Ishikawa (cell line): ENCODE data around the gene LRRFIP2.

Source experiments
- CEBPB ChIP-seq: IDR thresholded peaks from 2 replicates; pipeline ENCODE4 v1.6.1; 2012
- CREB1 ChIP-seq: IDR thresholded peaks from 2 replicates; pipeline ENCODE4 v1.6.1; 2012; ENCODE audit warnings: low read depth
- EGR1 ChIP-seq: IDR thresholded peaks from 2 replicates; pipeline ENCODE4 v1.6.1; 2012
- EP300 ChIP-seq: IDR thresholded peaks from 2 replicates; pipeline ENCODE4 v1.6.1; 2012; ENCODE audit warnings: borderline replicate concordance
- FOXM1 ChIP-seq: IDR thresholded peaks from 2 replicates; pipeline ENCODE4 v1.6.1; 2012; ENCODE audit warnings: low read depth, borderline replicate concordance
- NFIC ChIP-seq: IDR thresholded peaks from 2 replicates; pipeline ENCODE4 v1.6.1; 2012
- RAD21 ChIP-seq: IDR thresholded peaks from 2 replicates; pipeline ENCODE4 v1.6.1; 2012; ENCODE audit warnings: low read depth
- TAF1 ChIP-seq: IDR thresholded peaks from 2 replicates; pipeline ENCODE4 v1.6.1; 2012; ENCODE audit warnings: low read depth, mild to moderate bottlenecking
- TCF12 ChIP-seq: IDR thresholded peaks from 2 replicates; pipeline ENCODE4 v1.6.1; 2012; ENCODE audit warnings: low read depth
- TEAD4 ChIP-seq: IDR thresholded peaks from 2 replicates; pipeline ENCODE4 v1.6.1; 2012
- YY1 ChIP-seq: IDR thresholded peaks from 2 replicates; pipeline ENCODE4 v1.6.1; 2012; ENCODE audit warnings: low read depth
- ZBTB7A ChIP-seq: IDR thresholded peaks from 2 replicates; pipeline ENCODE4 v1.6.1; 2012; ENCODE audit warnings: low read depth
- TF ChIP-seq, protein P1 (sequence below): IDR thresholded peaks from 2 replicates; pipeline ENCODE4 v1.6.1; 2012
- TF ChIP-seq, protein P2 (sequence below): IDR thresholded peaks from 2 replicates; pipeline ENCODE4 v1.6.1; 2012
- TF ChIP-seq, protein P3 (sequence below): IDR thresholded peaks from 2 replicates; pipeline ENCODE4 v1.6.1; 2012; ENCODE audit warnings: low read depth, mild to moderate bottlenecking

LRRFIP2 gene

DNA sequence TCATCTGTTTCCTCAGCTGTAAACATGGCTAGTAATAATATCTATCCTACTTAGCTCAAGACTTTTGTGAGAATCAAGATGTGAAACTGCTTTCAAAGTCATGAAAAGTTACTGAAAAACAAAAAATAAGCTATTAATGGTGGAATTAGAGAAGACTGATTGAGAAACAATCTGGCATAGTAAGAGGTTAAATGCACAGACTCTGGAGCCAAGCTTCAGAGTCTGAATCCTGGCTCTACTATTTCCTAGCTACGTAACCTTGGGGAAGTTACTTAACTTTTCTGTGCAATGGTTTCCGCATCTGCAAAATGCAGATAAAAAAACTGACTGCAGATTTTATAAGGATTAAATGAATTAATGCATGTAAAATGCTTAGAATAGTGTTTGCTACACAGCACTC, 28.8 kb downstream of the LRRFIP2 start:
- TF ChIP-seq EGR1 = no peak
- TF ChIP-seq CEBPB = no peak
- no peak for TF ChIP-seq TAF1
- TF ChIP-seq CREB1 = no peak
- TF ChIP-seq RAD21 = no peak
- no peak for TF ChIP-seq YY1
- no peak for TF ChIP-seq TCF12
- TF ChIP-seq EP300 = no peak
- no peak for TF ChIP-seq TEAD4
- TF ChIP-seq FOXM1 = no peak
- no peak for TF ChIP-seq ZBTB7A
- TF ChIP-seq, protein P1, sequence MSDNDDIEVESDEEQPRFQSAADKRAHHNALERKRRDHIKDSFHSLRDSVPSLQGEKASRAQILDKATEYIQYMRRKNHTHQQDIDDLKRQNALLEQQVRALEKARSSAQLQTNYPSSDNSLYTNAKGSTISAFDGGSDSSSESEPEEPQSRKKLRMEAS = no peak
- TF ChIP-seq NFIC = no peak
- TF ChIP-seq, protein P2, sequence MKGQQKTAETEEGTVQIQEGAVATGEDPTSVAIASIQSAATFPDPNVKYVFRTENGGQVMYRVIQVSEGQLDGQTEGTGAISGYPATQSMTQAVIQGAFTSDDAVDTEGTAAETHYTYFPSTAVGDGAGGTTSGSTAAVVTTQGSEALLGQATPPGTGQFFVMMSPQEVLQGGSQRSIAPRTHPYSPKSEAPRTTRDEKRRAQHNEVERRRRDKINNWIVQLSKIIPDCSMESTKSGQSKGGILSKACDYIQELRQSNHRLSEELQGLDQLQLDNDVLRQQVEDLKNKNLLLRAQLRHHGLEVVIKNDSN = no peak

DNA sequence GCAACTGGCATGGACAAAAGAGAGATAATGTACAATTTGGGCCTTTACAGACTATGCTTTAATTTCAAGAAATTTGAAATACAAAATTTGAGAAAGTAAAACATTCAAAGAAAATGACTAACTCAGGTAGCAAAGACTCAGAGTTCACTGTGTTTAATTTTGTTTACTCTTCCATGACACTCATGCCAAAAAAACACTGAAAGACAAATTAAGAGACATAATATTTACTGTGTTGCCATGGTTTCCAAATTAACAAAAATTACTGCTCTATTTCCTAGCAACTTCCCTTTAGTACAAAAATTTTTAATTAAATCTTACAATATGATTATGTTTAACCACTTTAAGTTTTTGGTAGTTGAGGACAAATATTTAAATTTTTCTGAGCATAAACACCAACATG, 29.6 kb downstream of the LRRFIP2 start:
- TF ChIP-seq, protein P2 = no peak

DNA sequence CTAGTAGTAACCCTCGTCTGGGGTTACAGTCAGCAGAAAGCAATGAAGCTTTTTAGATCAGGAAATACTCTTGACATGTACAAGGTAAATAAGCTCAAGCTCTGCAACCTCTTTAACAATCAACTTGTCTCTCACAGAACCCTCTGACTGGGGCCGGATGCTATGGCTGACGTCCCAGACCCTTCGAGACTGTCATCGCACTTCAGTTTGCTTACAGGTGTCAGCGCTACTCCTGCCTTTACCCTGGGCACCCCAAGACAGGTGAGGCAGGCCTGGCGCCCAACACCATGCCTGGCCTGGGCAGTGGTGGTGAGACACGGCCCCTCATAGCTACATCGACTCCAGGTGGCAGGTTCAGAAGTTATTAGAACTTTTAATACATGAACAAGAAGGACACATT, 30.6 kb downstream of the LRRFIP2 start:
- TF ChIP-seq RAD21 (no peak), YY1 (no peak), ZBTB7A (no peak), CREB1 (no peak), CEBPB (no peak)
- TF ChIP-seq, protein P2 = no peak

DNA sequence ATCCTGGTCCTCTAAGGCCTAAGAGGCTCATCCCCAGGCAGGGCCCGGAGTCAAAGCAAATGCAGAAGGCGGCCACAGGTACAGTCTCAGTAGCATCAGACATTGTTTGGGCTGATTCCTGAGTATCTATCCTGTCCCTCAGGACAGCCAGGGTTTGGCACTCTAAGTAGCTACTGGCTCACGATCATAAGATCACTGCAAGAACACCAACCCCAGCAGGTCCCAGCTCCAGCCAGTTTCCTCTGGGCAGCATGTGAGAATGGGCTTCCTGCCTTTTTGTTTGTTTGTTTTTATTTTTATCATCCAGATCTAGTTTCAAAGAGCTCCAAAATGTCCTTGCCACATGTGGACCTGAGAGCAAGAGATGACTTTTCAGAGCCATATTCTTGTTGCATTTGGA, 32.7 kb downstream of the LRRFIP2 start:
- TF ChIP-seq, protein P2 = no peak
- TF ChIP-seq TEAD4 = no peak
- TF ChIP-seq NFIC = no peak
- TF ChIP-seq TAF1 = no peak
- TF ChIP-seq ZBTB7A = no peak
- no peak for TF ChIP-seq YY1
- TF ChIP-seq RAD21 = no peak
- no peak for TF ChIP-seq FOXM1
- TF ChIP-seq, protein P1 = no peak
- no peak for TF ChIP-seq CREB1

DNA sequence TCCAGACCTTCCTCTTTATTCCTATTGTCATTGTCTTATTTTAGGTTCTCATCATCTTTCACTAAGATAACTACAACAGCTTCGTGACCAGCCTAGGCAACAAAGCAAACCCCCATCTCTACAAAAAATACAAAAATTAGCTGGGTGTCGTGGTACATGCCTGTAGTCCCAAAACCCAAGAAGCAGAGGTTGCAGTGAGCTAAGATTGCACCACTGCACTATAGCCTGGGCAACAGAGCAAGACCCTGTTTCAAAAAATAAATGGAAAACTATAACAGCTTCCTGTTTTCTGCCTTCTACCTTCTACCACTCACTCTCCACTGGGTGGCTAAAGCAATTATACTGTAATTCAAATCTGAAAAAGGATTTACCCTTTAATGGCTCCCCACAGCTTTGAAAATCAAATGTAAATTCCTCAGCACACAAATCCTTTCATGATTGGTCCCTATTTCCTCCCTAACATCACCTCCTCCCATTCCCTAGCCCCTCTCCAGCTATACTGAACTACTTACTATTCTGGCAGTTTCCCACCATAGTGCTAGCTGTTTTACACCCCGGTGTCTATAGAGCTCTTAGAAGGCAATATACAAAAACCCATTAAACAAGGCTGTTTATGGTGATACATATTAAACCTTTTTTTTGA, 33.4 kb downstream of the LRRFIP2 start:
- TF ChIP-seq RAD21 = no peak

DNA sequence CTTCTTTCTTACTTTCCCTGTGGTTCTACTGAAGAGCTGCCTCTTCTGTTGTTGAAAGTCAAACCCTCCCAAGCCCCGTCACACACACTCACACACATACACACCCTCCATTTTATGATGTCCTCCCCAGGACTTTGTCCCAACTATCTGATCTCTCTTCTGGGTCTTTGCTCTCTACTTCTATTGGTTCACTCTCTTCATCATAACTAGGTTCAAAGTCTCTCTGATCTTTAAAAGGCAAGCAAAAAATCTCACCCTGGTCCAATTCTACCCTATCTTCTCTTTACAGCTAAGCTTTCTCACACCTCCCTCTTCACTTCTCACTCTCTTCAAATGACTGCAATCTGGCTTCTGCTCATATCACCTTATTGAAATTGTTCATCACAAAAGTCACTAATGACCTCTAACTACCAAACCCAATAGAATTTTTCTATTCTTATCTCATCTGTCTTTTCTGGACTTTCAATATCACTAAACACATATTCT, 34.8 kb downstream of the LRRFIP2 start:
- TF ChIP-seq CEBPB = no peak
- no peak for TF ChIP-seq TCF12
- no peak for TF ChIP-seq ZBTB7A
- TF ChIP-seq, protein P1 = no peak
- no peak for TF ChIP-seq TEAD4
- TF ChIP-seq, protein P2 = no peak
- no peak for TF ChIP-seq EGR1

DNA sequence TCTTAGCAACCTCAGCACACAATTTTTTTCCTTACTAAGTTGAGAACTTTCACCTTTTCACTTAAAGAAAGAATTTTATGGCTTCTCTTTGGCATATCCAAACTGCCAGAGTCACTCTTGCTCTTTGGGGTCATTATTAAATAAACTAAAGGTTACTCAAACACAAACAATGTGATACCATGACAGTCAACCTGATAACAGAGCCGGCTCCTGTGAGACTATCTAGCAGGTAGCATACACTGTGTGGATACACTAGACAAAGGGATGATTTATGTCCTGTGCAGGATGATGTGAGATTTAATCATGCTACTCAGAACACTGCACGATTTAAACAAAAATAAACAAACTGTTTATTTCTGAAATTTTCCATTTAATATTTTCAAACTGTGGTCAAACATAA, 35.6 kb downstream of the LRRFIP2 start:
- no peak for TF ChIP-seq EP300
- TF ChIP-seq YY1 = no peak
- no peak for TF ChIP-seq CREB1

DNA sequence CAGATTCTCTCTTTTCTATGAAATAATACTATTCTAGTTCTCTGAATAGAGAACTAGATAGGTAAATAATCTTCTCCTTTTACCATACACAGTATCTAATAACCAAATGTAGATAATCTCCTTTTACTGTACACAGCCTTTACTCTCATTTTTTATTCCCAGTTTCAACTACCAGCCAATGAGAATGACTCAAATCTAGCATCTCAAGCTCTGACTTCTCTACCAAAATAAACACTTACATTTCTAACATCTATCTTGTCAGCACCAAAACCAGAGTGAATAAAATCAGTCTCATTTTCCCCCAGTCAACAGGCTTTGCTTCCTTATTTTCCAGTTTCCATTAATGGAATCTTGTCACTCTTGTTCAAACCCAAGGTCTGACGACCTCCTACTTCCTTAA, 36.9 kb downstream of the LRRFIP2 start:
- TF ChIP-seq RAD21 (no peak), TEAD4 (no peak), TCF12 (no peak), FOXM1 (no peak), YY1 (no peak), CREB1 (no peak), TAF1 (no peak)

DNA sequence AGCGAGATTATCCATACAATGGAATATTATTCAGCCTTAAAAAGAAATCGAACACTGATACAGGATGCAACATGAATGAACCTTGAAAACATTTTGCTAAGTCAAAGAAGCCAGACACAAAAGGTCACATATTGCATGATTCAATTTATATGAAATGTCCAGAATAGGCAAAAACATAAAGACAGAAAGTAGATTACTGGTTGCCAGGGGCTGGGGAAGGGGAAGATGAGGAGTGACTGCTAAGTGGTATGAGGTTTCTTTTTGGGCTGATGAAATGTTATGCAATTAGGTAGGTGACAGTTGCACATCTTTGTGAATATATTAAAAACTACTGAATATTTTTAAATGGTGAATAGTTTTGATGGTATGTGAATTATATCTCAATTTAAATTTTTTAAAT, 38.3 kb downstream of the LRRFIP2 start:
- TF ChIP-seq TAF1 (no peak), CEBPB (no peak), TCF12 (no peak), EP300 (no peak), FOXM1 (no peak), RAD21 (no peak), TEAD4 (no peak), ZBTB7A (no peak), EGR1 (no peak), NFIC (no peak), YY1 (no peak), CREB1 (no peak)
- TF ChIP-seq, protein P3, sequence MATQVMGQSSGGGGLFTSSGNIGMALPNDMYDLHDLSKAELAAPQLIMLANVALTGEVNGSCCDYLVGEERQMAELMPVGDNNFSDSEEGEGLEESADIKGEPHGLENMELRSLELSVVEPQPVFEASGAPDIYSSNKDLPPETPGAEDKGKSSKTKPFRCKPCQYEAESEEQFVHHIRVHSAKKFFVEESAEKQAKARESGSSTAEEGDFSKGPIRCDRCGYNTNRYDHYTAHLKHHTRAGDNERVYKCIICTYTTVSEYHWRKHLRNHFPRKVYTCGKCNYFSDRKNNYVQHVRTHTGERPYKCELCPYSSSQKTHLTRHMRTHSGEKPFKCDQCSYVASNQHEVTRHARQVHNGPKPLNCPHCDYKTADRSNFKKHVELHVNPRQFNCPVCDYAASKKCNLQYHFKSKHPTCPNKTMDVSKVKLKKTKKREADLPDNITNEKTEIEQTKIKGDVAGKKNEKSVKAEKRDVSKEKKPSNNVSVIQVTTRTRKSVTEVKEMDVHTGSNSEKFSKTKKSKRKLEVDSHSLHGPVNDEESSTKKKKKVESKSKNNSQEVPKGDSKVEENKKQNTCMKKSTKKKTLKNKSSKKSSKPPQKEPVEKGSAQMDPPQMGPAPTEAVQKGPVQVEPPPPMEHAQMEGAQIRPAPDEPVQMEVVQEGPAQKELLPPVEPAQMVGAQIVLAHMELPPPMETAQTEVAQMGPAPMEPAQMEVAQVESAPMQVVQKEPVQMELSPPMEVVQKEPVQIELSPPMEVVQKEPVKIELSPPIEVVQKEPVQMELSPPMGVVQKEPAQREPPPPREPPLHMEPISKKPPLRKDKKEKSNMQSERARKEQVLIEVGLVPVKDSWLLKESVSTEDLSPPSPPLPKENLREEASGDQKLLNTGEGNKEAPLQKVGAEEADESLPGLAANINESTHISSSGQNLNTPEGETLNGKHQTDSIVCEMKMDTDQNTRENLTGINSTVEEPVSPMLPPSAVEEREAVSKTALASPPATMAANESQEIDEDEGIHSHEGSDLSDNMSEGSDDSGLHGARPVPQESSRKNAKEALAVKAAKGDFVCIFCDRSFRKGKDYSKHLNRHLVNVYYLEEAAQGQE = no peak
- TF ChIP-seq, protein P1 = no peak
- TF ChIP-seq, protein P2 = no peak
